Fibroblast of pulmonary artery (primary cell): ENCODE data around the gene CRY2.
A peak's percentile ranks its signal among the peaks of the same experiment; 100 is the strongest.

Experiments used
- DNase-seq: peaks from one replicate; pipeline ENCODE4 v3.0.0-alpha.2; 2010; ENCODE audit warnings: low read depth
- H3K4me3 ChIP-seq: replicated peaks from 2 replicates; pipeline ENCODE4 v1.5.1; 2011; ENCODE audit warnings: low read depth, mild to moderate bottlenecking, control low read depth, low read length, moderate library complexity
- CTCF ChIP-seq: IDR thresholded peaks from 2 replicates; pipeline ENCODE4 v1.5.1; 2011; ENCODE audit warnings: mild to moderate bottlenecking, control low read depth, low read length, inconsistent platforms; ENCODE audit errors: missing control alignments

The CRY2 gene

DNA sequence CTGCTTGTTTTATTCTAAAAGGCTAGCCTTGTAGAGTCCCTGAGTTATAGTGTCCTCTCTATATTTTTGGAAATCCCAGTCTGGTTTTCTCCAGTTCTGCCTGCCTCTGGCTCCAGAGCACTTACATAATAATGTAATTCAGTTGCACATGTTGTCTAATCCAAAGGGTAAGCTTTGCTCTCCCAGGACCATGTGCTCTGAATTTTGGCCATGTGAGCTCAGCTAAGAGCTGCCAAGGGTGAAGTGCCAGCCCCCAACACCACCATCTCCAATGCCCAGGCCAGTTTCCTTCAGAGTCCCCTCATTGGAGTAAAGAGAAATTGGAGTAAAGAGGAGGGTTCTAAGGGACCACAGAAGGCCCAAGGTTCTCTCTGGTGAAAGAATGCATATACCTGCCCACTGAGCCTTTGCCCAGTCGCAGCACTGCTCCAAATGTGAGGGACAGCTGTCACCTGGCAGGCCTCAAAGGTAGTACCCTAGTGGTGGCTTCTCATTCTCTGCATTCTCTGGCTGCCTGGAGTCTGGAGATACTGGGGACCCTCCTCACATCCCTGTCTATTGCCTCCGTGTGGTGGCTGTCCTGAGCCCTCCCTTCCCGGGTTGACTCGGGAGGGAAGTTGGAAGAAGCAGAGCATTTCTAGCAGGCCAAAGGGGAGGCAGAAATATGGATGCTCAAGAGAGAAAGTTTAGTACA lies 4.9 kb downstream of the CRY2 start:
- no peak for TF ChIP-seq CTCF
- no peak overlapping the region for H3K4me3 ChIP-seq
- DNase-seq, result no peak

- no peak for TF ChIP-seq CTCF
- DNase-seq, result no peak
- H3K4me3 ChIP-seq, result no peak overlapping the region
These were observed 5.4 kb downstream of the CRY2 start for GRCh38 chr11:45852712-45853101.

DNA sequence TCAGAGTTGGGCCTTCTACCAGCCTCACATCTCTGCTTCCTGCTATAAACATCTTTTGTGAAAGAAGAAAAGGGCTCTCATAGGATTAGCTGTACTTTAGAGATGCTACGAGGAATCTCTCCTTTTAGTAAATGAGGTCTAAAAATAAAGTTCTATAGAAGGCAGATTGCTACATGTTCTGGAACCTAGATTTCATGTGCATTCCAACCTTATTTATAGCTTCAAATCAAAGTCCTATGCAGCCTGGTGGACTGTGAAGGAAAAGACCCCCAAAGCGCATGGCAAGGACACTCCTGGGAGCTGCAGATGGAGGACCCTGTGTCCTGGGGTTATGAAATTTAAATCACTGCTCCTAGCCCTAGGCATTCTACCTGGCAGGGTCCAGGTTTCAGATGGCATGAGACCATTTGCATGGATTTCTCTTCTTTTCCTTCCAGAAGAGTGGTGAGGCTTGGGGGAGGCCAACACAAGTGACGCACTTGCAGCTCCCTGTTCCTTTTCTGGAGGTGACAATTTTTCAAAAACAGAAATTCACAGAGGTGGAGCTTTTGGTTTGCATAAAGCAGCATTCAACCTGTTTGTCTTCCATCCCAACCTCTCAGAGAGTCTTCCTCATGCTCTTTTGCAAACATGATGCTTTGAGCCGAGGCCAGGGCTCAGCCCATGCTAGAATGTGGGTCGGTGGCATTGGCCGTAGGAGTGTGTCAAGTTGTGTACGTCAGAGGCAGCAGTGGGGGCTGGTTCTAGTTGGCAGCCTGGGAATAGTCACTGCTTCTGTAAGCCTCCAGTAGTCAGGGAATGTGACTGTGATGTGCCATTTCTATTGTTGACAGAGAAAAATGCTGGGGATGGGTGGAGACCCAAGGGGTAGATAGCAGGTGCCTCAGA lies 6.3 kb downstream of the CRY2 start:
- no peak for TF ChIP-seq CTCF
- no peak overlapping the region for H3K4me3 ChIP-seq
- DNase-seq, result no peak

DNA sequence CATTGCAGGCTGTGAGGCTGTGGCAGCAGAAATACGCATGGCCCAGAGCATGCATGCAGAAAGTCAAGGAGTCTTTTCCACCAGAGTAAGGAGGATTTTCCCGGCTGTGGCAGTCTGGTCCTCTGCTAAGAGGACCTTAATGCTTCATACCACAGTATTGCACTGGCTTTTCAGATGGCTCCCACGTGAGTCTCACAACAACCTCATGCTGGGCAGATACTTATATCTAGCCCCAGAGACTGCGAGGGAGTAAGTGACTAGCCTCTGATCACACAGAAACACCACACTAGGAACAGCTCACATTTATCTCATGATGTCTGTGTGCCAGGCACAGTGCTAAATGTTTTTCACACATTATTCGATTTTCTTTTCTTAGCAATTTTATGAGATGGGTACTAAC lies 8.0 kb downstream of the CRY2 start:
- no peak overlapping the region for H3K4me3 ChIP-seq
- DNase-seq, result no peak
- TF ChIP-seq CTCF, result no peak

GRCh38 chr11:45856044-45856468 lies 8.8 kb downstream of the CRY2 start:
- no peak overlapping the region for H3K4me3 ChIP-seq
- no peak for DNase-seq
- no peak for TF ChIP-seq CTCF

GRCh38 chr11:45857961-45858474 lies 10.7 kb downstream of the CRY2 start:
- DNase-seq, result peak; percentile 84
- TF ChIP-seq CTCF, result no peak
- H3K4me3 ChIP-seq, result no peak overlapping the region
